Left forelimb (tissue), 1 donor: Measurements from ENCODE around the gene PLCD4.

ENCODE experiments used
- DNase-seq: peaks from one replicate; pipeline ENCODE4 v3.0.0-alpha.2; 2018; ENCODE audit warnings: low spot score

PLCD4 gene

GRCh38 chr2:218664653-218665052 lies 57.0 kb downstream of the PLCD4 start:
- DNase-seq, result no peak

DNA sequence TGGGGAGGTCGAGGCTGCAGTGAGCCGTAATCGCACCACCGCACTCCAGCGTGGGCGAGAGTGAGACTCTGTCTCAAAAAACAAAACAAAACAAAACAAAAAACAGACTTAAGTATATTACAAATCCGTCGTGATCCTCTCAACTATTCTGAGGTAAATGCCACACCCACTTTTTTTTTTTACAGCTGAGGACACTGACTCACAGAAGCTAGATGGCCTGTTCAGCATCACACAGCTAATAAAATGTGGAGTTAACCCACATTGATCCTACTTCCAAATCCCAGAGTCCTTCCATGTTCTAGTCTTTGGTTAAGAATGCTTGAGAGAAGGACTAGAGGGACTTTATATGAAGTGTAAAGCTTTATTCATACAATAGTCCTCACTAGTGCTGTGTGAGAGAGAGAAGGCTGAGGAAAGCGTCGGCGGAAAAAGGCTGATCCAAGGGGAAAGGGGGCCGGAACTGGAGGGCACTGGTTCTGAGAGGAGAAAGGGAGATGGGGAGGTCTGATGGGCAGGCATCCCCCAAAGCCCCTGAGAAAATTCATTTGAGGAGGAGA lies 63.5 kb downstream of the PLCD4 start:
- DNase-seq, result no peak

DNA sequence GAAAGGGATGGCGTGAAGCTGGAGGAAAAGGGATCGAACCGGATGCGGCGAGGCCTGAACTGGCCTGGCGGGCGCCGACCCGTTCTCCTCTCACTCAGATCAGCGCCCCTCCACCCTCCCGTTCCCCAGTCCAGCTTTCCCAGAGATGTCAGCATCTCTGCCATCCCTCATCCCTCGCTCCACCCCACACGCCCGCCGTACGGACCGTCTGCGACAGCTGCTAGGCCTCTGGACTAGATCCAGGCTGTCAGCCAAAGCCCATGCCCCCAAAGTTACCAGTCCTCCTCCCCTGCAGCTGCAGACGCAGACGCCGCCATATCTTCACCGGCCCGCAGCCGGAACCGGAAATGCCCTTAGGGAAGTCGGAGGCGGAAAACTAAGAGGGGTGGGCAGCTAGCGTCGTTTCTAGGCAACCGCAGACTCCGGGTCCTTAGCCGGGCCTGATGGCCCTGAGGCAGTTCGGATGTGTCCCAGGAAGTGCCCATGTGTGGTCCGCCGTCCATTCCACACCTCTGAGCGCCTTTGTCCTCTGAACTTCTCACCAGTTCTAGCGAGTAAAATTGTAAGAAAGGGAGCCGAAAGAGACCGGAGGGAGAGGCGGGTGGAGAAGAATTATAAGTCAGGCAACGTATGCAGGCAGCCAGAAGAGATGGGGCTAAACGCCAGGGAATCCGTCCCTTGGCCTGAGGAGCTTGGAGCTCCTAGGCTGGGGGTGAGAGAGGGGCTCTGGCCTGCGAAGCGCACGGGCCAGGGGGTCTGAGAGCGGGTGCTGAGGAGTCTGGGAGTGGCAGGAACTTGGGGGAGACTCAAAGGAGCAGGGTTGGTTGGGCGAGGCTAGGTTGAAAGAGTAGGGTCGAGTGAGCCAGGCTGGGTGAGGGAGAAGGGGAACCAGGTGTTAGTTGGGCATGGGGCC lies 64.2 kb downstream of the PLCD4 start, which contains the start of the genes RNF25 and STK36:
Gene RNF25, minus strand, starts transcription at position 349 of the 913 bp plus-strand sequence. Its CDS starts 32 bp downstream, at position 317.
Gene STK36, plus strand, starts transcription at position 433 of the 913 bp plus-strand sequence. CDS start 744 bp downstream, outside the sequence.
- peak; percentile 92 for DNase-seq

- DNase-seq, result no peak
Measured at GRCh38 chr2:218679119-218679518, 71.4 kb downstream of the PLCD4 start.

GRCh38 chr2:218680061-218680460 lies 72.4 kb downstream of the PLCD4 start:
- DNase-seq, result no peak
